HepG2 (cell line): ENCODE measurements around the gene UBC. TPM values are rescaled to one million over a fixed set of nuclear protein-coding genes. Genes with fewer than 3 reads are reported as not detected.

Experiments used
- EZH2 ChIP-seq: conservative IDR thresholded peaks from 2 replicates; pipeline ENCODE4 v1.6.1; 2012; ENCODE audit warnings: mild to moderate bottlenecking, low read depth, low read length, moderate library complexity
- GABPA ChIP-seq, 2 experiments: IDR thresholded peaks; 2 replicates each; pipeline ENCODE4 v1.6.1; 2011 to 2016; ENCODE audit warnings: low read depth in 2 of 2, low read length in 1 of 2, missing biosample characterization in 1 of 2, missing genetic modification characterization in 1 of 2
- HBP1 ChIP-seq: IDR thresholded peaks from 2 replicates; pipeline ENCODE4 v1.6.1; 2016; ENCODE audit warnings: low read depth, control low read depth
- KLF12 ChIP-seq: sonication (generic); formaldehyde crosslinking; IDR thresholded peaks from 2 replicates; pipeline ENCODE4 v1.4.0; 2020; ENCODE audit warnings: missing genetic modification reagents, borderline replicate concordance
- NFIC ChIP-seq: IDR thresholded peaks from 2 replicates; pipeline ENCODE4 v1.6.1; 2012; ENCODE audit warnings: mild to moderate bottlenecking, low read length, inconsistent platforms
- RFX5 ChIP-seq: IDR thresholded peaks from 2 replicates; pipeline ENCODE4 v1.6.1; 2011; ENCODE audit warnings: low read depth, low read length, improper control_type of control experiment
- TFDP2 ChIP-seq: sonication (generic); formaldehyde crosslinking; IDR thresholded peaks from 2 replicates; pipeline ENCODE4 v1.4.0; 2020; ENCODE audit warnings: missing genetic modification reagents
- ZFP1 ChIP-seq: IDR thresholded peaks from 2 replicates; pipeline ENCODE4 v1.6.1; 2016
- ZNF224 ChIP-seq: sonication (generic); formaldehyde crosslinking; IDR thresholded peaks from 2 replicates; pipeline ENCODE4 v1.5.0; 2020; ENCODE audit warnings: mild to moderate bottlenecking, missing genetic modification reagents
- ZNF331 ChIP-seq: sonication (generic); formaldehyde crosslinking; IDR thresholded peaks from 2 replicates; pipeline ENCODE4 v1.4.0; 2020; ENCODE audit warnings: missing genetic modification reagents
- polyA plus RNA-seq, 8 experiments: library from polyadenylated mRNA; depleted of rRNA in 3 of 8; stranded (reverse) in 7 of 8; unstranded in 1 of 8; fragments of >200 nt; fragmentation: Illumina TruSeq in 4 of 8; extraction: Trizol in 4 of 8; gene quantifications; 2 replicates each; pipeline versions ENCODE4 v1.2.1 to v1.2.3, GENCODE V29; 2011 to 2016; ENCODE audit warnings: low read depth in 4 of 8, missing spikeins in 1 of 8, mixed read lengths in 1 of 8; ENCODE audit not compliant: insufficient read depth in 1 of 8
- total RNA-seq, 5 experiments: library from RNA; depleted of rRNA; stranded (reverse); fragments of >200 nt; fragmentation: Illumina TruSeq; extraction: Trizol; gene quantifications; 2 replicates each; pipeline ENCODE4 v1.2.3, GENCODE V29; 2016; ENCODE audit warnings: low read depth in 1 of 5
- TF ChIP-seq, protein P1 (sequence below): sonication (generic); formaldehyde crosslinking; IDR thresholded peaks from 2 replicates; pipeline ENCODE4 v1.4.0; 2020; ENCODE audit warnings: missing genetic modification reagents, borderline replicate concordance
- TF ChIP-seq, protein P2 (sequence below): sonication (generic); formaldehyde crosslinking; IDR thresholded peaks from 2 replicates; pipeline ENCODE4 v1.4.0; 2020; ENCODE audit warnings: missing genetic modification reagents, borderline replicate concordance
- TF ChIP-seq, protein P3 (sequence below): sonication (generic); formaldehyde crosslinking; IDR thresholded peaks from 2 replicates; pipeline ENCODE4 v1.4.0; 2020; ENCODE audit warnings: missing genetic modification reagents
- TF ChIP-seq, protein P4 (sequence below): sonication (generic); formaldehyde crosslinking; IDR thresholded peaks from 2 replicates; pipeline ENCODE4 v1.5.1; 2020; ENCODE audit warnings: missing genetic modification reagents, mild to moderate bottlenecking, borderline replicate concordance
- TF ChIP-seq, protein P5 (sequence below): IDR thresholded peaks from 2 replicates; pipeline ENCODE4 v1.6.1; 2018; ENCODE audit warnings: missing genetic modification reagents

Gene UBC
- total and polyA plus RNA-seq, 2 of the 13 experiments (the other 11 are each of a cell fraction or from before 2014, with no cell fraction given): 805 to 1,432 TPM

GRCh38 chr12:124923905-124924734 lies 9.7 kb upstream of the UBC start (continued):
- TF ChIP-seq, protein P1, sequence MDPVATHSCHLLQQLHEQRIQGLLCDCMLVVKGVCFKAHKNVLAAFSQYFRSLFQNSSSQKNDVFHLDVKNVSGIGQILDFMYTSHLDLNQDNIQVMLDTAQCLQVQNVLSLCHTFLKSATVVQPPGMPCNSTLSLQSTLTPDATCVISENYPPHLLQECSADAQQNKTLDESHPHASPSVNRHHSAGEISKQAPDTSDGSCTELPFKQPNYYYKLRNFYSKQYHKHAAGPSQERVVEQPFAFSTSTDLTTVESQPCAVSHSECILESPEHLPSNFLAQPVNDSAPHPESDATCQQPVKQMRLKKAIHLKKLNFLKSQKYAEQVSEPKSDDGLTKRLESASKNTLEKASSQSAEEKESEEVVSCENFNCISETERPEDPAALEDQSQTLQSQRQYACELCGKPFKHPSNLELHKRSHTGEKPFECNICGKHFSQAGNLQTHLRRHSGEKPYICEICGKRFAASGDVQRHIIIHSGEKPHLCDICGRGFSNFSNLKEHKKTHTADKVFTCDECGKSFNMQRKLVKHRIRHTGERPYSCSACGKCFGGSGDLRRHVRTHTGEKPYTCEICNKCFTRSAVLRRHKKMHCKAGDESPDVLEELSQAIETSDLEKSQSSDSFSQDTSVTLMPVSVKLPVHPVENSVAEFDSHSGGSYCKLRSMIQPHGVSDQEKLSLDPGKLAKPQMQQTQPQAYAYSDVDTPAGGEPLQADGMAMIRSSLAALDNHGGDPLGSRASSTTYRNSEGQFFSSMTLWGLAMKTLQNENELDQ (CRISPR knock-in tag): no peak
- TF ChIP-seq ZNF331 (CRISPR knock-in tag) (no peak), TFDP2 (no peak), HBP1 (CRISPR knock-in tag) (no peak), ZNF224 (CRISPR knock-in tag) (no peak), NFIC (no peak), RFX5 (no peak), EZH2 (no peak), ZFP1 (CRISPR knock-in tag) (no peak), GABPA (IDR thresholded peaks at IDR 0.05; ENCODE audit: low read depth, low read length) (no peak), GABPA (CRISPR knock-in tag; IDR thresholded peaks at IDR 0.05; ENCODE audit: low read depth) (no peak), KLF12 (CRISPR knock-in tag) (no peak)
- TF ChIP-seq, protein P2, sequence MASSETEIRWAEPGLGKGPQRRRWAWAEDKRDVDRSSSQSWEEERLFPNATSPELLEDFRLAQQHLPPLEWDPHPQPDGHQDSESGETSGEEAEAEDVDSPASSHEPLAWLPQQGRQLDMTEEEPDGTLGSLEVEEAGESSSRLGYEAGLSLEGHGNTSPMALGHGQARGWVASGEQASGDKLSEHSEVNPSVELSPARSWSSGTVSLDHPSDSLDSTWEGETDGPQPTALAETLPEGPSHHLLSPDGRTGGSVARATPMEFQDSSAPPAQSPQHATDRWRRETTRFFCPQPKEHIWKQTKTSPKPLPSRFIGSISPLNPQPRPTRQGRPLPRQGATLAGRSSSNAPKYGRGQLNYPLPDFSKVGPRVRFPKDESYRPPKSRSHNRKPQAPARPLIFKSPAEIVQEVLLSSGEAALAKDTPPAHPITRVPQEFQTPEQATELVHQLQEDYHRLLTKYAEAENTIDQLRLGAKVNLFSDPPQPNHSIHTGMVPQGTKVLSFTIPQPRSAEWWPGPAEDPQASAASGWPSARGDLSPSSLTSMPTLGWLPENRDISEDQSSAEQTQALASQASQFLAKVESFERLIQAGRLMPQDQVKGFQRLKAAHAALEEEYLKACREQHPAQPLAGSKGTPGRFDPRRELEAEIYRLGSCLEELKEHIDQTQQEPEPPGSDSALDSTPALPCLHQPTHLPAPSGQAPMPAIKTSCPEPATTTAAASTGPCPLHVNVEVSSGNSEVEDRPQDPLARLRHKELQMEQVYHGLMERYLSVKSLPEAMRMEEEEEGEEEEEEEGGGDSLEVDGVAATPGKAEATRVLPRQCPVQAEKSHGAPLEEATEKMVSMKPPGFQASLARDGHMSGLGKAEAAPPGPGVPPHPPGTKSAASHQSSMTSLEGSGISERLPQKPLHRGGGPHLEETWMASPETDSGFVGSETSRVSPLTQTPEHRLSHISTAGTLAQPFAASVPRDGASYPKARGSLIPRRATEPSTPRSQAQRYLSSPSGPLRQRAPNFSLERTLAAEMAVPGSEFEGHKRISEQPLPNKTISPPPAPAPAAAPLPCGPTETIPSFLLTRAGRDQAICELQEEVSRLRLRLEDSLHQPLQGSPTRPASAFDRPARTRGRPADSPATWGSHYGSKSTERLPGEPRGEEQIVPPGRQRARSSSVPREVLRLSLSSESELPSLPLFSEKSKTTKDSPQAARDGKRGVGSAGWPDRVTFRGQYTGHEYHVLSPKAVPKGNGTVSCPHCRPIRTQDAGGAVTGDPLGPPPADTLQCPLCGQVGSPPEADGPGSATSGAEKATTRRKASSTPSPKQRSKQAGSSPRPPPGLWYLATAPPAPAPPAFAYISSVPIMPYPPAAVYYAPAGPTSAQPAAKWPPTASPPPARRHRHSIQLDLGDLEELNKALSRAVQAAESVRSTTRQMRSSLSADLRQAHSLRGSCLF: no peak
- TF ChIP-seq, protein P3, sequence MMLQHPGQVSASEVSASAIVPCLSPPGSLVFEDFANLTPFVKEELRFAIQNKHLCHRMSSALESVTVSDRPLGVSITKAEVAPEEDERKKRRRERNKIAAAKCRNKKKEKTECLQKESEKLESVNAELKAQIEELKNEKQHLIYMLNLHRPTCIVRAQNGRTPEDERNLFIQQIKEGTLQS (CRISPR knock-in tag): peak; percentile 57; the same call in 1 of the 2 replicates
- TF ChIP-seq, protein P4, sequence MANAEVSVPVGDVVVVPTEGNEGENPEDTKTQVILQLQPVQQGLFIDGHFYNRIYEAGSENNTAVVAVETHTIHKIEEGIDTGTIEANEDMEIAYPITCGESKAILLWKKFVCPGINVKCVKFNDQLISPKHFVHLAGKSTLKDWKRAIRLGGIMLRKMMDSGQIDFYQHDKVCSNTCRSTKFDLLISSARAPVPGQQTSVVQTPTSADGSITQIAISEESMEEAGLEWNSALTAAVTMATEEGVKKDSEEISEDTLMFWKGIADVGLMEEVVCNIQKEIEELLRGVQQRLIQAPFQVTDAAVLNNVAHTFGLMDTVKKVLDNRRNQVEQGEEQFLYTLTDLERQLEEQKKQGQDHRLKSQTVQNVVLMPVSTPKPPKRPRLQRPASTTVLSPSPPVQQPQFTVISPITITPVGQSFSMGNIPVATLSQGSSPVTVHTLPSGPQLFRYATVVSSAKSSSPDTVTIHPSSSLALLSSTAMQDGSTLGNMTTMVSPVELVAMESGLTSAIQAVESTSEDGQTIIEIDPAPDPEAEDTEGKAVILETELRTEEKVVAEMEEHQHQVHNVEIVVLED (CRISPR knock-in tag): no peak
- TF ChIP-seq, protein P5, sequence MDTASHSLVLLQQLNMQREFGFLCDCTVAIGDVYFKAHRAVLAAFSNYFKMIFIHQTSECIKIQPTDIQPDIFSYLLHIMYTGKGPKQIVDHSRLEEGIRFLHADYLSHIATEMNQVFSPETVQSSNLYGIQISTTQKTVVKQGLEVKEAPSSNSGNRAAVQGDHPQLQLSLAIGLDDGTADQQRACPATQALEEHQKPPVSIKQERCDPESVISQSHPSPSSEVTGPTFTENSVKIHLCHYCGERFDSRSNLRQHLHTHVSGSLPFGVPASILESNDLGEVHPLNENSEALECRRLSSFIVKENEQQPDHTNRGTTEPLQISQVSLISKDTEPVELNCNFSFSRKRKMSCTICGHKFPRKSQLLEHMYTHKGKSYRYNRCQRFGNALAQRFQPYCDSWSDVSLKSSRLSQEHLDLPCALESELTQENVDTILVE: no peak
